H7 (cell line): ENCODE measurements around the gene KDM2B. TPM values are rescaled to one million over a fixed set of nuclear protein-coding genes. Genes with fewer than 3 reads are reported as not detected.

Experiments
- DNase-seq: peaks from one replicate; pipeline ENCODE4 v3.0.0; 2012
- H3K27me3 ChIP-seq: 2 replicates; pipeline ENCODE4 v1.6.0; 2011; ENCODE audit warnings: mild to moderate bottlenecking, low read length; ENCODE audit not compliant: control insufficient read depth, insufficient read depth
- H3K36me3 ChIP-seq: replicated peaks from 2 replicates; pipeline ENCODE4 v1.5.1; 2011; ENCODE audit warnings: low read length; ENCODE audit not compliant: control insufficient read depth, insufficient read depth
- H3K4me3 ChIP-seq: 2 replicates; pipeline ENCODE4 v1.5.1; 2011; ENCODE audit warnings: low read depth, mild to moderate bottlenecking, control low read depth, low read length, moderate library complexity; ENCODE audit not compliant: insufficient read depth
- total RNA-seq: library from RNA; depleted of rRNA; stranded (reverse); fragments of >200 nt; shearing (Covaris generic); gene quantifications from 2 replicates; pipeline ENCODE4 v1.2.3, GENCODE V29; 2014

The KDM2B gene
- total RNA-seq, 1 experiment from 2014 or later = 94.3 TPM

DNA sequence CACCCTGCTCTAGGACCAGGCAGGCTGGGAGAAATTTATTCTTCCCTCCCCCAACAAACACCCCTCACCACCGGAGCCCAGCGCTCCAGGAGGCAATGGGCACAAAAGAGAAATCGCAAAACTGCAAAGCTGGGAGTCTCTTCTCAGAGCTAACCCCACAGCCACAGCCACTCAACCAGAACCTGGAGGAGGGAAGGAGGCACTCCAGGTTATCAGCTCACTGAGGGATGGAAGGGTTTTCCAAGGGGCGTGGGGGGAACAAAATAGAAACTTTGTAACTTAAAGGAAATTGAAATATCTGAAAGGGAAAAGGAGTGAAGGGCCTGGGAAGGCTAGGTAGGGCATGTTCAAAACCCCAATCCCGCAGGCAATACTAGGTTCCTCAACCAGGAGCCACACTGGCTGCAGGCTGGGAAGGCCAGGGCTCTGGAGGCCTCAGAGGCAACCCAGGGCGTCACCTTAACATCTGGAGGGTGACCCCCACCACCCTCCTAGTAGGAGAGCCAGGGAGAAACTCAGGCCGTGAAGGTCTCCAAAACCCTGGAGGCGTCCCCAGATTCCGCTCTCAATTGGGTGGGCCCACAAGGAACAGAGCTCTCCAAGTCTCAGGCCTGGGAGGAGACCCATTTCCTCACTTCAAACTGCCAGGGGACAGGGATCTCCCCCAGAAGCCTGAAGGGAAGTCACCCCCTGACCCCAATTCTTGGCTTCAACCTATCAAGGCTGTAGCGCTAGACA is 3.2 kb downstream of the KDM2B start:
- peak overlapping the region; percentile 83 for H3K4me3 ChIP-seq
- peaks cover 21% of the 10 kb centered on the region for H3K36me3 ChIP-seq
- DNase-seq = peak; percentile 54
- H3K27me3 ChIP-seq = no peaks in the 10 kb centered on the region

DNA sequence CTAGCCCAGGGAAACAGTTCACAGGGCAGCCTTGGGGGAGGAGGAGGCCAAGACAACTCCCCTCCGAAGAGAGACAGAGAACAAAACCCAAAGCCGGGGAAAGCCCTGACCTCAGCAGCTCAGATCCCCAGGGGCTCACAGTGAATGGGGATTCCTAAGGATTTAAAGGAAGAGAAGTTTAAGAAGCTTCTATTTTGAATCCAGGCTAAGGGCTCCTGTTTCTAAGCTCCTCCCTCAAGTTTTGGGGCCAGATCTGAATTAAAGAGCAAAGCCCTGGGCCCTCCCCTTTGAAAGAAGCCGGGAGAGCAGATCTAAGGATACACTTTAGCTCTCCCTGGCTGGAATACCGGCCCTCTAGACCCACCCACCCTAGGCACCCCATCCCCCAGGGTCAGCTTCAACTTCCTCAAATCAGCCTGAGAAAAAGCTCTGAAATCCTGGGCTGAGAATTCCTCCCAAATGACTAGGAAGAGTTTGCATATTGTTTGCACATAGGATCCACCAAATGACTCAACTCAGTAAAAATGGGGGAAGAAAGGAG is 3.9 kb downstream of the KDM2B start:
- H3K27me3 ChIP-seq = no peaks in the 10 kb centered on the region
- DNase-seq = peak; percentile 88
- H3K4me3 ChIP-seq = peak overlapping the region; percentile 83
- H3K36me3 ChIP-seq = peaks cover 25% of the 10 kb centered on the region

GRCh38 chr12:121575952-121576625 is 4.7 kb downstream of the KDM2B start:
- H3K4me3 ChIP-seq = peak overlapping the region; percentile 25
- DNase-seq = no peak
- no peaks in the 10 kb centered on the region for H3K27me3 ChIP-seq
- H3K36me3 ChIP-seq = peaks cover 28% of the 10 kb centered on the region

- H3K36me3 ChIP-seq = peaks cover 33% of the 10 kb centered on the region
- no peaks in the 10 kb centered on the region for H3K27me3 ChIP-seq
- DNase-seq = no peak
- no peak overlapping the region for H3K4me3 ChIP-seq
These were observed 5.8 kb downstream of the KDM2B start for GRCh38 chr12:121575051-121575450.

DNA sequence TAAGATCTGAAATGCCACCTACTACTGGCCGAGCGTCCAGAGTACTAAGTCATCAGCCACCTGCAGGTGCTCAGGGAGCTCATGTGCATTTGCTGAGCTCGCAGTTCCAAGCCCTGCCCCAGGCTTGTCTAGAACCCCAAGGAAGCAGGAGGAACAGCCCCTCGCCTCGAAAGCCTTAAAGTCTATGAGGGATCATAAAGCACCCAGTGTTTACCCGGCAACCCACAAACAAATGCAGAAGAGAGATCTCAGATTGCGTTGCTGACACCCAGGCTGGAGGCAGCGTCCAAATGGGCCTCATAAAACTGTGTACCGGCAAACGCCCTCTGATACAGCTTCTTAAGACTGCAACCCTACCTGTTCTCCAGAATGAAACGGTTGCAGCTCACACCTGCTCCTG is 6.8 kb downstream of the KDM2B start:
- no peaks in the 10 kb centered on the region for H3K27me3 ChIP-seq
- peaks cover 34% of the 10 kb centered on the region for H3K36me3 ChIP-seq
- DNase-seq = no peak
- H3K4me3 ChIP-seq = no peak overlapping the region

GRCh38 chr12:121571920-121572319 is 8.9 kb downstream of the KDM2B start:
- H3K36me3 ChIP-seq = peaks cover 39% of the 10 kb centered on the region
- H3K4me3 ChIP-seq = no peak overlapping the region
- DNase-seq = no peak
- no peaks in the 10 kb centered on the region for H3K27me3 ChIP-seq

DNA sequence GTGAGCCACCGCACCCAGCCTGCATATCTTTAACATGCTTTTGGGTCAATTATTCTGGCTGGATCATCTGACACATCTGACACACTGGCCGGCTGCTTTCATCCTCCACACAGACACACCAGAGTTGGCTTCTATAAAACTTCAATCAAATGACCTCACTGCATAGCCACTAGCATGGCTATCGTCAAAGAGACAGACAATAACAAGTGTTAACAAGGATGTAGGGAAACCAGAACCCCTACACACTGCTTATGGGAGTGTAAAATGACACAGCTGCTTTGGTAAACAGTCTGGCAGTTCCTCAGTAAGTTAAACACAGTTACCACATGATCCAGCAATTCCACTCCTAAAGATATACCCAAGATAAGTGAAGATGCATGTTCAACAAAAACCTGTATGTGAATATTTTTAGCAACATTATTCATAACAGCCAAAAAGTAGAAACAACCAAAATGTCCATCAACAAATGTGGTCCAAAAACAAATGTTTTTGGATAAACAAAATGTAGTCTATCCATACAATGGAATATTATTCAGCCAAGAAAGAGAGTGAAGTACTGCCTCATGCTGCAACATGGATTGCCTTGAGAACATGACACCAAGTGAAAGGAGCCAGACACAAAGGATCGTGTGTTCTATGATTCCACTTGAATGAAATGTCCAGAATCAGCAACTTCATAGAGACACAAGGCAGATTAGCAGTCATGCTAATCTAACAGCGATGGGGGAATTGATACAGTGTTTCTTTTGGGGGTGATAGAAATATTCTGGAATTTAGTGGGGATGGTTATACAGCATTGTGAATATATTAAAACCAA is 10.1 kb downstream of the KDM2B start:
- H3K27me3 ChIP-seq = no peaks in the 10 kb centered on the region
- H3K36me3 ChIP-seq = peaks cover 38% of the 10 kb centered on the region

GRCh38 chr12:121568971-121569751 is 11.7 kb downstream of the KDM2B start:
- DNase-seq = no peak
- peaks cover 24% of the 10 kb centered on the region for H3K36me3 ChIP-seq

More for the DNA sequence above, 10.1 kb downstream of the KDM2B start:
- H3K4me3 ChIP-seq = no peak overlapping the region
- DNase-seq = no peak

DNA sequence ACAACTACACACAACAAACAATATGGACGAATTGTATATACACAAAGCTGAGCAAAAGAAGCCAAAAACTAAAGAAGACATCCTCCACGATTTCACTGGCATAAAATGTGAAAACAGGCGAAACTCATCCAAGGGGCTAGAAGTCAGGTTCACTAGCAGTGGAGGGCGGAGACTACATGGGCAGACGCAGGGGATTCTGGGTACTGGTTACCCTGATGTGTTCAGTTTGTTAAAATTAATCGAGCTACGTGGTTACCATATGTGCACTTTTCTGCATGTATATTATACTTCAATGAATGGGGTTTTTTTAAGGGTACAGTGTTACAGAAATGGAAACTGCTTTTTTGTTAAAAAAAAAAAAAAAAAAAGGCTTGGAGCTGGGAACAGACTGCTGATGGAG is 12.3 kb downstream of the KDM2B start:
- no peak for DNase-seq
- Histone ChIP-seq H3K36me3 (peaks cover 20% of the 10 kb centered on the region), H3K27me3 (no peaks in the 10 kb centered on the region), H3K4me3 (no peak overlapping the region)

More at GRCh38 chr12:121568971-121569751, 11.7 kb downstream of the KDM2B start:
- no peaks in the 10 kb centered on the region for H3K27me3 ChIP-seq
- no peak overlapping the region for H3K4me3 ChIP-seq

- no peak for DNase-seq
- H3K4me3 ChIP-seq = no peak overlapping the region
- H3K27me3 ChIP-seq = no peaks in the 10 kb centered on the region
- peaks cover 13% of the 10 kb centered on the region for H3K36me3 ChIP-seq
These were observed 15.7 kb downstream of the KDM2B start for GRCh38 chr12:121565076-121565475.

DNA sequence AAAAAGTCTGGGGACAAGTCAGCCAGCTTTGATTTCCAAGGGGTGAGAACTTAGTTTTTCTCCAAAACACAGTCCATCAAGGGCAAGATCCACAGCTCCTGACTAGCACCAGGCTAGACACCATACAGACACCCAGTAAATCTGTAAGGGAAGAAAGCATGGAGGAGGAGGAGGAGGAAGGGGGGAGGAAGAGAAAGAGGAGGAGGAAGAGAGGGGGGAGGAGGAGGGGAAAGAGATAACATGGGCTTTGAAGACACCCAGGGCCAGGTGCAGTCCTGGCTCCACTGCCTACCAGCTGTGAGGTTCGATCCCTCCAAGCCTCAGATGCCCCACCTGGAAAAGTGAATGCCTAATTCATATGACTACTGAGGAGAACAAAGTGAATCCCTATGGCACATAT is 18.3 kb downstream of the KDM2B start:
- Histone ChIP-seq H3K4me3 (no peak overlapping the region), H3K36me3 (peaks cover 19% of the 10 kb centered on the region), H3K27me3 (no peaks in the 10 kb centered on the region)
- DNase-seq = no peak

DNA sequence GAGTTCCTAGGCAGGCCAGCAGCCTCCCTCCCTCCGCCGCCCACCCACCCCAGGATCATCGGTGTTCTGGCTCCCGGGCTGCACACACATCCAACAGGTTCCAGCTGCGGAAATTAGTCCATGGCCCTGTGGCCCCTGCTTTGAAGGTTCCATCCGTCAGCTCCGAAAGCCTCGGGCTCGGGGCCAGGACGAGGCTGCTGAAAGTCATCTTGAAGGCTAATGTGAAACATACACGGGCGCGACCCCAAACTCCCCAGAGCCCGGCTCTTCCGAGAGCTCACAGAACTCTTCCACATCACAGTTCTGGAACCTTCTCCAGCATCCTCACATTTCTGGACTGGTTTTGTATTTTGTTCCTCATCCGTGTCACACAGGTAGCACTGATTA is 19.8 kb downstream of the KDM2B start:
- Histone ChIP-seq H3K27me3 (no peaks in the 10 kb centered on the region), H3K36me3 (peaks cover 18% of the 10 kb centered on the region), H3K4me3 (no peak overlapping the region)
- DNase-seq = no peak

DNA sequence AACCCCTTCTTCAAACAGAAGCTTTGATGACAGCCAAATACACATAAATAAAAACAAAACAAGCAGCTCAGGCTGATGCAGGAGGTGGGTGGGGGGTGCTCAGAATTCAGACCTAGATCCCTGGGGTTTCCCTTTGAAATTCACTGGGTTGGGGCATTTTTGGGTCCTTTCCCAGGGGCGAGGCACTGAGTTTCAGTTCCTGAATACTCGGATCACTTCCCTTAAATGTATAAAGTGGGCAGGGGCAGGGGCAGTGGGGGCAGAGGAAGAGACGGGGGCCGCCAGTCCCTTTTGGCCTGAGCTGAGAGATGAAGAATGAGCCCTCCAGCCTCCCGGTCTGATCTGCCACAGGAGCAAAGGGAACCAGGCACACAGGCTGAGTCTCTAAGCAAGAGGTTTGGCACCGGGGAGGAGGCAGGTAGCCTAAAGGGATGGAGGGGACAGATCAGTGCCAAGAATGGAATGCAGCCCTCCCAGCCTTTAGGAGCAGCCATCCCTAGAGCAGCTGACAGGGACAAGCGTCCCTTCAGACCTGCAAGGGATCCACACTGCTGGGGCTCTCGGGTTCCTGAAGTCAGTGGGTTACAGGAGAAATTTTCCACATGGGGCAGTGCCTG is 20.3 kb downstream of the KDM2B start:
- Histone ChIP-seq H3K36me3 (peaks cover 18% of the 10 kb centered on the region), H3K4me3 (no peak overlapping the region), H3K27me3 (no peaks in the 10 kb centered on the region)
- DNase-seq = peak; percentile 59
